Hepatocyte (in vitro differentiated cells): ENCODE measurements around the gene SRC. TPM values are rescaled to one million over a fixed set of nuclear protein-coding genes. Genes with fewer than 3 reads are reported as not detected.

ENCODE experiments used
- DNase-seq: peaks from one replicate; pipeline ENCODE4 v3.0.0-alpha.2; 2016; ENCODE audit warnings: low spot score
- H2AFZ ChIP-seq: fragments of 200-600 bp; sonication (generic); 2 replicates; pipeline ENCODE4 v1.6.0; 2016; ENCODE audit warnings: antibody characterized with exemption, mild to moderate bottlenecking
- H3K27ac ChIP-seq: fragments of 200-600 bp; sonication (generic); 2 replicates; pipeline ENCODE4 v1.5.1; 2016; ENCODE audit warnings: mild to moderate bottlenecking
- H3K27me3 ChIP-seq: fragments of 200-600 bp; sonication (generic); 2 replicates; pipeline ENCODE4 v1.6.1; 2016
- H3K36me3 ChIP-seq: fragments of 200-600 bp; sonication (generic); replicated peaks from 2 replicates; pipeline ENCODE4 v1.5.1; 2016; ENCODE audit warnings: low read depth; ENCODE audit not compliant: insufficient read depth
- H3K4me1 ChIP-seq: fragments of 200-600 bp; sonication (generic); 2 replicates; pipeline ENCODE4 v1.5.1; 2016; ENCODE audit warnings: mild to moderate bottlenecking, moderate library complexity; ENCODE audit not compliant: insufficient read depth
- H3K4me2 ChIP-seq: fragments of 200-600 bp; sonication (generic); 2 replicates; pipeline ENCODE4 v1.6.0; 2016
- H3K4me3 ChIP-seq: fragments of 200-600 bp; sonication (generic); 2 replicates; pipeline ENCODE4 v1.5.1; 2016; ENCODE audit warnings: mild to moderate bottlenecking
- H3K79me2 ChIP-seq: fragments of 200-600 bp; sonication (generic); 2 replicates; pipeline ENCODE4 v1.6.0; 2017; ENCODE audit warnings: mild to moderate bottlenecking
- H3K9me2 ChIP-seq: fragments of 200-600 bp; sonication (generic); replicated peaks from 2 replicates; pipeline ENCODE4 v1.6.0; 2017; ENCODE audit warnings: mild to moderate bottlenecking; ENCODE audit not compliant: insufficient read depth
- H3K9me3 ChIP-seq: fragments of 200-600 bp; sonication (generic); 2 replicates; pipeline ENCODE4 v1.5.1; 2016; ENCODE audit warnings: low read depth, mild to moderate bottlenecking
- H4K20me1 ChIP-seq: fragments of 200-600 bp; sonication (generic); 2 replicates; pipeline ENCODE4 v1.6.0; 2016; ENCODE audit warnings: mild to moderate bottlenecking; ENCODE audit not compliant: insufficient read depth, poor library complexity, severe bottlenecking
- EZH2 ChIP-seq: fragments of 200-600 bp; sonication (generic); IDR thresholded peaks from 2 replicates; pipeline ENCODE4 v1.6.1; 2016; ENCODE audit warnings: antibody characterized with exemption, mild to moderate bottlenecking, borderline replicate concordance
- EZH2phosphoT487 ChIP-seq: fragments of 200-600 bp; sonication (generic); IDR thresholded peaks from one replicate; pipeline ENCODE4 v1.6.1; 2018; ENCODE audit warnings: antibody characterized with exemption, mild to moderate bottlenecking, low read depth, moderate library complexity; ENCODE audit not compliant: unreplicated experiment, severe bottlenecking
- WGBS: methylation state at CpG from one replicate; pipeline ENCODE4 v1.1.6; 2016; ENCODE audit warnings: low lambda C conversion rate; ENCODE audit errors: missing lambda C conversion rate; 5-methylcytosine and 5-hydroxymethylcytosine counted together
- polyA plus RNA-seq: library from polyadenylated mRNA; unstranded; fragments of >200 nt; fragmentation: Nextera tagmentation; extraction: Ambion mirVana; gene quantifications from 2 replicates; pipeline ENCODE4 v1.2.1, GENCODE V29; 2016
- total RNA-seq: library from RNA; depleted of rRNA; stranded (reverse); fragments of >200 nt; gene quantifications from 2 replicates; pipeline ENCODE4 v1.2.3, GENCODE V29; 2014
- TF ChIP-seq, protein P1 (sequence below): fragments of 200-600 bp; sonication (generic); IDR thresholded peaks from 2 replicates; pipeline ENCODE4 v1.5.1; 2016; ENCODE audit warnings: antibody characterized with exemption, mild to moderate bottlenecking; ENCODE audit not compliant: poor library complexity

Gene SRC
- total and polyA plus RNA-seq, 2 experiments from 2014 or later, result 55.1 to 69.8 TPM

DNA sequence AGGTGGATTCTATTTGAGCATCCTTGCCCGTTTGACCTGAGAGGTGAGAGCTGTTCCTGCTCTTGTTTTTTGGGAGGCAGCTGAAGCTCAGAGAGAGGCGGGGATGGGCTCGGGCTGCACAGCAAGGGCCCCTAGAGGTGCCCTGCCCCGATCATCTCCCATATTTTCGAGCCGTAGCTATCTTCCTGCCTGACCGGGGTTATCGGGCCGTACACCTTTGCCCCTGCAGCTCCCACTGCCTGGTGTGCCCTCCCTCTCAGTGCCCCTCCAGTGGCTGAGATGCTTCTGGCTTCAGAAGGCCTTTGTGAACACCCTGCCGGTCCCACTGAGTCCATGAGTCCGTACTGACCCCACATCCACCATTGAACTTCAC lies 6.7 kb downstream of the SRC start:
- Histone ChIP-seq H3K9me2 (no peaks in the 10 kb centered on the region), H3K27ac (no peak overlapping the region), H3K4me2 (no peak overlapping the region), H2AFZ (no peak overlapping the region), H3K79me2 (peaks cover 99% of the 10 kb centered on the region), H3K4me1 (peaks cover 26% of the 10 kb centered on the region), H3K4me3 (no peak overlapping the region), H3K36me3 (no peaks in the 10 kb centered on the region), H3K27me3 (no peaks in the 10 kb centered on the region), H4K20me1 (peaks cover 88% of the 10 kb centered on the region), H3K9me3 (no peaks in the 10 kb centered on the region)
- DNase-seq, result no peak
- WGBS, result 97% methylated on average over 9 of the region's 11 CpGs
- no peak for TF ChIP-seq EZH2
- TF ChIP-seq, protein P1, sequence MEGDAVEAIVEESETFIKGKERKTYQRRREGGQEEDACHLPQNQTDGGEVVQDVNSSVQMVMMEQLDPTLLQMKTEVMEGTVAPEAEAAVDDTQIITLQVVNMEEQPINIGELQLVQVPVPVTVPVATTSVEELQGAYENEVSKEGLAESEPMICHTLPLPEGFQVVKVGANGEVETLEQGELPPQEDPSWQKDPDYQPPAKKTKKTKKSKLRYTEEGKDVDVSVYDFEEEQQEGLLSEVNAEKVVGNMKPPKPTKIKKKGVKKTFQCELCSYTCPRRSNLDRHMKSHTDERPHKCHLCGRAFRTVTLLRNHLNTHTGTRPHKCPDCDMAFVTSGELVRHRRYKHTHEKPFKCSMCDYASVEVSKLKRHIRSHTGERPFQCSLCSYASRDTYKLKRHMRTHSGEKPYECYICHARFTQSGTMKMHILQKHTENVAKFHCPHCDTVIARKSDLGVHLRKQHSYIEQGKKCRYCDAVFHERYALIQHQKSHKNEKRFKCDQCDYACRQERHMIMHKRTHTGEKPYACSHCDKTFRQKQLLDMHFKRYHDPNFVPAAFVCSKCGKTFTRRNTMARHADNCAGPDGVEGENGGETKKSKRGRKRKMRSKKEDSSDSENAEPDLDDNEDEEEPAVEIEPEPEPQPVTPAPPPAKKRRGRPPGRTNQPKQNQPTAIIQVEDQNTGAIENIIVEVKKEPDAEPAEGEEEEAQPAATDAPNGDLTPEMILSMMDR, result no peak

DNA sequence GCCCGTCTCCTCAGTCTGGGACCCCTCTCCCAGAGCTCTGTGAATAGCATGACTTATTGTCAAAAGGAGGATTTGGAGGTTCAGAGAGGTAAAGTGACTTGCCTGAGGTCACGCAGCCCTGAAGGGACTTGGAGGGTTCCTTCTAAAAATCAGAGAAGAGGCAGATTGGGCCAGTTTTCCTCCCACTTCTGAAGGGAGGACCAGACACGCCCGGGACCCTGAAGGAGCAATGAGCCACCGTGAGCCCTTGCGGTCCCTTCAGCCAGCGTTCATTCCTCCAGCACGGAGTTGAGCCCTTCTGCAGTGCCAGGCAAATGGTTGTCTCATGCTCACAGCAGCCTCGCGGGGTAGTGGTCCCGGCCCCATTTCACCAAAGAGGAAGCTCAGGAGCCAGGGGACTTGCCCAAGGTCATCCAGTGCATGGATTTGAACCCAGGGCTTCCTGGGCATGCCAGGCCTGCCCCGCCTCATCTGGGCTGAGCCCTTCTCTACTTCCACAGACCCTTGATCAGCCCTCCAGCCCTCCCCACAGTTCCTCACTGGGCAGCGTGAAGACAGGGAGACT lies 7.4 kb downstream of the SRC start:
- H3K4me2 ChIP-seq, result no peak overlapping the region
- H3K4me1 ChIP-seq, result peaks cover 27% of the 10 kb centered on the region
- no peaks in the 10 kb centered on the region for H3K9me3 ChIP-seq
- H3K4me3 ChIP-seq, result no peak overlapping the region
- H2AFZ ChIP-seq, result no peak overlapping the region
- H3K9me2 ChIP-seq, result no peaks in the 10 kb centered on the region
- TF ChIP-seq EZH2, result no peak
- TF ChIP-seq EZH2phosphoT487, result no peak
- TF ChIP-seq, protein P1, result no peak
- peaks cover 96% of the 10 kb centered on the region for H4K20me1 ChIP-seq
- no peaks in the 10 kb centered on the region for H3K27me3 ChIP-seq
- no peaks in the 10 kb centered on the region for H3K36me3 ChIP-seq
- peaks cover 100% of the 10 kb centered on the region for H3K79me2 ChIP-seq
- DNase-seq, result no peak
- no peak overlapping the region for H3K27ac ChIP-seq
- 94% methylated on average over 13 of the region's 13 CpGs for WGBS

DNA sequence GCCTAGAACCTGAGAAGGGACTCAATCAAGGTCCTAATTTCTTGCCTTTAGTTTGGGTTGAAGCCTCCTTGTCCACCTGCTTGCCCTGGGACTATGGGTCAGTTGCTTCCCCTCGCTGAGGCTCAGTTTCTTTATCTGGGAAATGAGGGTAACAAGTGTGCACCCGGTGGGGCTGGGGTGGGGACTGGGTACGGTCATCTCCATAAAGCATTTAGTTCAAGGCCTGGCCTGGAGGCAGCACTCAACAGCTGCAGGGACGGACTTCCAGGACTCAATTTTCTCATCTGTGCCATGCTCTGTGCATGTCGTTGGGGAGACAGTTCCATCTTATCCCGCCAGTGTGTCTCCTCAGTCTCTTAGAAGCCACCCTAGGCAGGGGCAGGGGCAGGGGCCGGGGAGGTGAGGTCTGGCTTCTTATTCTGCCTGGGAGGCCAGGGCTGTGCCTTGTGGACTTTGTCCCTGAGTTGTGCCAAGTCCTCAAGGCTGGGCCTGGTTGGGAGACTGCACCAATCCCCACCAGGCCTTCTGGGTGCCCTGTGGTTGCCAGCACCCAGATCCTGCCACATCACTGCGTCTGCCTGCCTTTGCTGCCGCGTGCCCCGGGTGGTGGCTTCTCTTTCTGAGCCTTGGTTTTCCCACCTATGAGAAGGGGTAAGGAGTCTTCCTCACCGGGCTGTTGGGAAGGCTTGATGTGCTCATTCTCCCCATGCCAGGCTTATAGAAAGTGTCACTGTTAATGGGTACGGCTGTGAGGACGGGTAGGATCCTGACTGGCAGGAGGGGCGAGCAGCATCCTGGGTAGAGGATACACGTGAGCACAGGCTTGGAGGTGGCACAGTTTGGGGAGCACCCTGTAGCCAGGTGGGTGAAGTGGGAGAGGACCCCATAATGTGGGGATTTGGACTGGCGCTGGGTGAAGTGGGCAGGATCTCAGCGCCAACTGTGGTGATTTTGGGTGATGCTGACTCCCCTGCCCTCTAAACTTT lies 8.6 kb downstream of the SRC start:
- 93% methylated on average over 18 of the region's 18 CpGs for WGBS
- Histone ChIP-seq H3K27me3 (no peaks in the 10 kb centered on the region), H3K4me3 (no peak overlapping the region), H3K79me2 (peaks cover 100% of the 10 kb centered on the region), H3K4me2 (no peak overlapping the region), H3K9me2 (no peaks in the 10 kb centered on the region), H2AFZ (no peak overlapping the region), H3K36me3 (no peaks in the 10 kb centered on the region), H4K20me1 (peaks cover 98% of the 10 kb centered on the region), H3K9me3 (no peaks in the 10 kb centered on the region), H3K27ac (no peak overlapping the region), H3K4me1 (peaks cover 29% of the 10 kb centered on the region)
- DNase-seq, result no peak
- TF ChIP-seq EZH2 (no peak), EZH2phosphoT487 (no peak)
- TF ChIP-seq, protein P1, result no peak
